ENCODE measurements around the gene MRPS18A. TPM values are rescaled to one million over a fixed set of nuclear protein-coding genes. Genes with fewer than 3 reads are reported as not detected.

Gene MRPS18A
- total and polyA plus RNA-seq, 2 of the 13 experiments (the other 11 are each of a cell fraction or from before 2014, with no cell fraction given), result 87.8 to 89.1 TPM

DNA sequence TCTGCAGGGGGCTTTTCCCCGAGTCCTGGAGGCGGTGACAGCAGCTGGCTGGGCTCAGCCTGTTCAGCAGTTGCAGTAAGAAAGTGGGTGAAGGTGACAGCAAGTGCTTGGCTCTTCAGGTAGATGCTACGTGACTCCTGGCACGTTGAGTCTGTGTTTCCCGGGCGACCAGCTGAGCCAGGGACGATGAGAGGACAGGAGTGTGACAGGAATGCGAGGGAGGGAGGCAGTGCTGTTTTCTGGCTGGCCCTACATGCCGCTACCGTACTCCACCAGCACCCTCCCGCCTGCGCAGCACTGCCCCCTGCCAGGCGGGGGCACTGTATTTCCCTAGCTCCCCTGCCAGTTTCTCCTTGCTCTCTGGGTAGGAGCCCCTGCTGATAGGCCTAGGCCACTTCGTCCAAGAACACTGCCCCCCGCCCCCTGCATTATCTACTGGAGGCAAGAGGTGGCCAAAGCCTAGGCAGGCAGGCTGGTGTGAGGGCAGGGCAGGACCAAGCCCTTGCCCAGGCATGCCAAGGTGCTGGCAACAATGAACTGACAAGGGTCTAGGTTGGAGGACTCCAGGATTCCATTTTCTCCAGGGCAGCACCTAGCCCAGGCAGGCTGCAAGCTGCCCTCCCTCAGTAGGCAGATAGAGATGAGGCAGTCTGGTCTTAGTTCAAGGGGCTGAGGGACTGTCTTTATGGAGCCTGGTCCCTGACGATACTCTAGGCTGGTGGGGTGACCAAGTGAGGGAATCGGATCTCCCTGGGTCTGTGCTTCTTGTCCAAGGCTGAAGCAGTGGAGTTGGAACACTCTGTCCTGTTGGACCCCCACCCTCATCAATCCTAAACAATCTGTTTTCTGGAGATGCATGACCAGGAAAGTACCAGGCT is 19.2 kb downstream of the MRPS18A start (continued):
- TF ChIP-seq ZBTB21 (CRISPR knock-in tag; IDR thresholded peaks at IDR 0.05) (no peak), SMYD3 (CRISPR knock-in tag; IDR thresholded peaks at IDR 0.05) (no peak), RORA (CRISPR knock-in tag; IDR thresholded peaks at IDR 0.05) (no peak), RAD21 (CRISPR knock-in tag; IDR thresholded peaks at IDR 0.05) (peak; percentile 71; the same call in 1 of the 2 replicates), CBFB (CRISPR knock-in tag; IDR thresholded peaks at IDR 0.05) (no peak), SP5 (CRISPR knock-in tag; IDR thresholded peaks at IDR 0.05; ENCODE audit: borderline replicate concordance, low read depth) (peak; percentile 43; the same call in 1 of the 2 replicates), PLRG1 (conservative IDR thresholded peaks at IDR 0.05) (no peak), MAF1 (CRISPR knock-in tag; IDR thresholded peaks at IDR 0.05; ENCODE audit: borderline replicate concordance) (no peak), NFE2 (CRISPR knock-in tag; IDR thresholded peaks at IDR 0.05) (no peak), NFRKB (IDR thresholded peaks at IDR 0.05) (no peak), ZFY (CRISPR knock-in tag; IDR thresholded peaks at IDR 0.05) (no peak; the same call in 1 of the 2 replicates), DR1 (CRISPR knock-in tag; IDR thresholded peaks at IDR 0.05) (no peak), PHF20 (CRISPR knock-in tag; IDR thresholded peaks at IDR 0.05) (no peak), KDM5B (CRISPR knock-in tag; IDR thresholded peaks at IDR 0.05; ENCODE audit: borderline replicate concordance) (peak; percentile 77; the same call in 1 of the 2 replicates), ZNF44 (CRISPR knock-in tag; IDR thresholded peaks at IDR 0.05) (no peak), ZBTB7A (CRISPR knock-in tag; IDR thresholded peaks at IDR 0.05) (no peak; the same call in 1 of the 2 replicates), CC2D1A (CRISPR knock-in tag; IDR thresholded peaks at IDR 0.05) (no peak), ZFX (CRISPR knock-in tag; IDR thresholded peaks at IDR 0.05; ENCODE audit: low read depth) (peak; percentile 81), SAFB2 (CRISPR knock-in tag; IDR thresholded peaks at IDR 0.05; ENCODE audit: borderline replicate concordance, low read depth) (peak; percentile 92; the same call in 1 of the 2 replicates)
- TF ChIP-seq, protein P1, sequence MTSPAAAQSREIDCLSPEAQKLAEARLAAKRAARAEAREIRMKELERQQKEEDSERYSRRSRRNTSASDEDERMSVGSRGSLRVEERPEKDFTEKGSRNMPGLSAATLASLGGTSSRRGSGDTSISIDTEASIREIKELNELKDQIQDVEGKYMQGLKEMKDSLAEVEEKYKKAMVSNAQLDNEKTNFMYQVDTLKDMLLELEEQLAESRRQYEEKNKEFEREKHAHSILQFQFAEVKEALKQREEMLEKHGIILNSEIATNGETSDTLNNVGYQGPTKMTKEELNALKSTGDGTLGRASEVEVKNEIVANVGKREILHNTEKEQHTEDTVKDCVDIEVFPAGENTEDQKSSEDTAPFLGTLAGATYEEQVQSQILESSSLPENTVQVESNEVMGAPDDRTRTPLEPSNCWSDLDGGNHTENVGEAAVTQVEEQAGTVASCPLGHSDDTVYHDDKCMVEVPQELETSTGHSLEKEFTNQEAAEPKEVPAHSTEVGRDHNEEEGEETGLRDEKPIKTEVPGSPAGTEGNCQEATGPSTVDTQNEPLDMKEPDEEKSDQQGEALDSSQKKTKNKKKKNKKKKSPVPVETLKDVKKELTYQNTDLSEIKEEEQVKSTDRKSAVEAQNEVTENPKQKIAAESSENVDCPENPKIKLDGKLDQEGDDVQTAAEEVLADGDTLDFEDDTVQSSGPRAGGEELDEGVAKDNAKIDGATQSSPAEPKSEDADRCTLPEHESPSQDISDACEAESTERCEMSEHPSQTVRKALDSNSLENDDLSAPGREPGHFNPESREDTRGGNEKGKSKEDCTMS (CRISPR knock-in tag; conservative IDR thresholded peaks at IDR 0.05), result no peak
- TF ChIP-seq, protein P2, sequence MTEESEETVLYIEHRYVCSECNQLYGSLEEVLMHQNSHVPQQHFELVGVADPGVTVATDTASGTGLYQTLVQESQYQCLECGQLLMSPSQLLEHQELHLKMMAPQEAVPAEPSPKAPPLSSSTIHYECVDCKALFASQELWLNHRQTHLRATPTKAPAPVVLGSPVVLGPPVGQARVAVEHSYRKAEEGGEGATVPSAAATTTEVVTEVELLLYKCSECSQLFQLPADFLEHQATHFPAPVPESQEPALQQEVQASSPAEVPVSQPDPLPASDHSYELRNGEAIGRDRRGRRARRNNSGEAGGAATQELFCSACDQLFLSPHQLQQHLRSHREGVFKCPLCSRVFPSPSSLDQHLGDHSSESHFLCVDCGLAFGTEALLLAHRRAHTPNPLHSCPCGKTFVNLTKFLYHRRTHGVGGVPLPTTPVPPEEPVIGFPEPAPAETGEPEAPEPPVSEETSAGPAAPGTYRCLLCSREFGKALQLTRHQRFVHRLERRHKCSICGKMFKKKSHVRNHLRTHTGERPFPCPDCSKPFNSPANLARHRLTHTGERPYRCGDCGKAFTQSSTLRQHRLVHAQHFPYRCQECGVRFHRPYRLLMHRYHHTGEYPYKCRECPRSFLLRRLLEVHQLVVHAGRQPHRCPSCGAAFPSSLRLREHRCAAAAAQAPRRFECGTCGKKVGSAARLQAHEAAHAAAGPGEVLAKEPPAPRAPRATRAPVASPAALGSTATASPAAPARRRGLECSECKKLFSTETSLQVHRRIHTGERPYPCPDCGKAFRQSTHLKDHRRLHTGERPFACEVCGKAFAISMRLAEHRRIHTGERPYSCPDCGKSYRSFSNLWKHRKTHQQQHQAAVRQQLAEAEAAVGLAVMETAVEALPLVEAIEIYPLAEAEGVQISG (CRISPR knock-in tag; IDR thresholded peaks at IDR 0.05), result peak; percentile 52; the same call in 1 of the 2 replicates
- TF ChIP-seq, protein P3, sequence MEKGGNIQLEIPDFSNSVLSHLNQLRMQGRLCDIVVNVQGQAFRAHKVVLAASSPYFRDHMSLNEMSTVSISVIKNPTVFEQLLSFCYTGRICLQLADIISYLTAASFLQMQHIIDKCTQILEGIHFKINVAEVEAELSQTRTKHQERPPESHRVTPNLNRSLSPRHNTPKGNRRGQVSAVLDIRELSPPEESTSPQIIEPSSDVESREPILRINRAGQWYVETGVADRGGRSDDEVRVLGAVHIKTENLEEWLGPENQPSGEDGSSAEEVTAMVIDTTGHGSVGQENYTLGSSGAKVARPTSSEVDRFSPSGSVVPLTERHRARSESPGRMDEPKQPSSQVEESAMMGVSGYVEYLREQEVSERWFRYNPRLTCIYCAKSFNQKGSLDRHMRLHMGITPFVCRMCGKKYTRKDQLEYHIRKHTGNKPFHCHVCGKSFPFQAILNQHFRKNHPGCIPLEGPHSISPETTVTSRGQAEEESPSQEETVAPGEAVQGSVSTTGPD (CRISPR knock-in tag; IDR thresholded peaks at IDR 0.05), result no peak

All from HepG2 (cell line).